Activated B cell treated with CpG ODN at 0.5 μM for 24 hours (primary cell): ENCODE data around the gene GINM1. TPM values are rescaled to one million over a fixed set of nuclear protein-coding genes. Genes with fewer than 3 reads are reported as not detected.
A peak's percentile ranks its signal among the peaks of the same experiment; 100 is the strongest.

Experiments
- ATAC-seq: fragments of 200-7000 bp; cut with Tn5 transposase; one replicate; pipeline ENCODE4 v1.10.0; 2021; ENCODE audit warnings: low read depth, mild to moderate bottlenecking, moderate library complexity
- CTCF ChIA-PET: fragments of 350-600 bp; sonication (Branson Sonifier 250); formaldehyde crosslinking; loops from one replicate; lab custom pipeline; 2021; ENCODE audit warnings: antibody characterized with exemption; lab: Charles Lee
- POLR2A ChIA-PET: fragments of 350-600 bp; sonication (Branson Sonifier 250); formaldehyde crosslinking; loops from one replicate; lab custom pipeline; 2021; ENCODE audit warnings: antibody characterized with exemption; lab: Charles Lee
- DNase-seq: peaks from one replicate; pipeline ENCODE4 v3.0.0; 2022
- H3K27ac Mint-ChIP-seq: one replicate; pipeline ENCODE4 v1.8.0; 2020; ENCODE audit warnings: mixed read lengths
- H3K27me3 Mint-ChIP-seq: one replicate; pipeline ENCODE4 v1.8.0; 2021; ENCODE audit warnings: mixed read lengths
- H3K36me3 Mint-ChIP-seq: one replicate; pipeline ENCODE4 v1.8.0; 2021; ENCODE audit warnings: low read depth, mixed read lengths
- H3K4me1 Mint-ChIP-seq: one replicate; pipeline ENCODE4 v1.8.0; 2021; ENCODE audit warnings: mixed read lengths
- H3K4me3 Mint-ChIP-seq: one replicate; pipeline ENCODE4 v1.8.0; 2020; ENCODE audit warnings: mild to moderate bottlenecking, mixed read lengths
- H3K9me3 Mint-ChIP-seq: one replicate; pipeline ENCODE4 v1.8.0; 2020; ENCODE audit warnings: mixed read lengths
- CTCF ChIP-seq: fragments of 200-600 bp; IDR thresholded peaks from one replicate; pipeline ENCODE4 v1.8.0; 2022; ENCODE audit warnings: antibody characterized with exemption, mild to moderate bottlenecking
- intact Hi-C: fragments of 100-400 bp; cut with micrococcal nuclease; formaldehyde crosslinking; loops from one replicate; pipeline ENCODE4 v1.15.1; 2024
- total RNA-seq: library from RNA; stranded (reverse); gene quantifications from 2 replicates; pipeline ENCODE4 v1.2.3, GENCODE V29; 2022

The GINM1 gene
- total RNA-seq, 1 donor from 2014 or later, result 18.0 TPM

DNA sequence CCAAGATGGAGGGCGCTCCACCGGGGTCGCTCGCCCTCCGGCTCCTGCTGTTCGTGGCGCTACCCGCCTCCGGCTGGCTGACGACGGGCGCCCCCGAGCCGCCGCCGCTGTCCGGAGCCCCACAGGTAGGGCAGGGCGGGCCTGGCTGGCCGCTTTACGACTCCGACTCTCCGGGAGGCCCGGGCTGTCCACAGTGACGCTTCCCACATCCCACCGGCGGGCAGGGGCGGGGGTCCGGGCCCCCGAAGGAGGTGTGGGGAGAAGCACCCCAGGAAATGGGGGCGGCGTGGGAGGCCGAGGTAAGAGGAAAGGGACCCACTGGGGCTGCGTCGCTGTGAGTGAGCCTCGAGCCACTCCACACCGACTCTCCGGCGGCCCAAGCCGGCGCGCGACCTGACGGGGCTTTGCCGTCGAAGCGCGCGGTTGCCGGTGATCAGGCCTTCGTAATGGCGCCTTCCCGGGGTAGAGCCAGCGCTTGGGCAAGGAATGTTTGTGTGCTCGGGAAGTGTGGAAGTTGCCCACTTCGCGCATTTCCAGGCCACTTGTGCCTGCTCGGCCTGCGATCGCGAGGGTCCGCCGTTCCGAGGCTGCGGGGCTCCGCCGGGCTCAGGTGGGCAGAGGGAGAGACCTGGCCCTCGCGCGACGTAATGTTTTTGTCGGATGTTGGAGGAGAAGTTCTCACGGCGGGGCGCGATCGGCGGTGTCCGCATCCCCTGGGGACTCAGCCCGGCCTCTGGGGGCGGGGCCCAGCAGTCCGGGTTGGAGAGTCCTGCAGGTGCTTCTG is 427 bp downstream of the GINM1 start:
- H3K27me3 Mint-ChIP-seq, result no peaks in the 10 kb centered on the region
- H3K9me3 Mint-ChIP-seq, result no peaks in the 10 kb centered on the region
- no peak for TF ChIP-seq CTCF
- CTCF ChIA-PET, result interaction anchor here (0.8 kb wide), 1 partner anchor 181 kb away, joined by 3 read pairs; no protein-coding TSS in a partner anchor
- intact Hi-C loops, result loop anchor here (1.0 to 5.0 kb wide), 8 partner anchors 20 to 1824 kb away; partner anchors contain the start of genes KATNA1, LRP11, PCMT1 and PPIL4
- peak; percentile 13 for ATAC-seq
- H3K36me3 Mint-ChIP-seq, result peaks cover 8% of the 10 kb centered on the region
- POLR2A ChIA-PET, result interaction anchor here (0.7 to 2.6 kb wide), 6 partner anchors 9 to 112 kb away, joined by 3 to 25 read pairs (median 3); partner anchors contain the start of gene PPIL4
- peak overlapping the region; percentile 81 for H3K27ac Mint-ChIP-seq
- peak overlapping the region; percentile 93 for H3K4me3 Mint-ChIP-seq
- DNase-seq, result no peak
- peaks cover 22% of the 10 kb centered on the region for H3K4me1 Mint-ChIP-seq

DNA sequence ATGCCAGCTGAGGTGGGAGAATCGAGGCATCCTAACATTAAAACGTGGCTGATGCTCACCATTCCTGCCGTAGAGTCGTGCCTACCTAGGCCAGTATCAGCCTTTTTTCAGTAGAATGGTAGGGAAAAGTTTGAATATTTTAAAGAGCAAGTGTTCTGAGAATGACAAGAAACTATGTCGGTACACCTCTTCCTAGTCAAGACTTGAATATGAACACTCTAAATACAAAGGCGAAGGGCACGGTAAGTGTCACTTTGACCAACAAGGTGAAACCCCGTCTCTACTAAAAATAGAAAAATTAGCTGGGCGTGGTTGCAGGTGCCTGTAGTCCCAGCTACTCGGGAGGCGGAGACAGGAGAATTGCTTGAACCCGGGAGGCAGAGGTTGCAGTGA is 1.0 kb downstream of the GINM1 start:
- DNase-seq (no peak), ATAC-seq (no peak)
- H3K36me3 Mint-ChIP-seq, result peaks cover 8% of the 10 kb centered on the region
- H3K27me3 Mint-ChIP-seq, result no peaks in the 10 kb centered on the region
- peaks cover 22% of the 10 kb centered on the region for H3K4me1 Mint-ChIP-seq
- ChIA-PET CTCF (no interaction called here), POLR2A (interaction anchor here (0.7 kb wide), 1 partner anchor 21 kb away, joined by 4 read pairs; the partner anchor contains the start of gene PPIL4)
- H3K27ac Mint-ChIP-seq, result peak overlapping the region; percentile 81
- intact Hi-C loops, result loop anchor here (2.0 to 5.0 kb wide), 5 partner anchors 182 to 1824 kb away; partner anchors contain the start of genes LRP11, PCMT1 and ZBTB2
- H3K9me3 Mint-ChIP-seq, result no peaks in the 10 kb centered on the region
- TF ChIP-seq CTCF, result no peak
- H3K4me3 Mint-ChIP-seq, result peak overlapping the region; percentile 93

GRCh38 chr6:149567945-149568585 is 1.9 kb downstream of the GINM1 start:
- ATAC-seq (no peak), DNase-seq (no peak)
- POLR2A ChIA-PET, result interaction anchor here (0.7 kb wide), 1 partner anchor 22 kb away, joined by 4 read pairs; the partner anchor contains the start of gene PPIL4
- H3K36me3 Mint-ChIP-seq, result peaks cover 11% of the 10 kb centered on the region
- CTCF ChIA-PET, result no interaction called here
- peak overlapping the region; percentile 93 for H3K4me3 Mint-ChIP-seq
- peak overlapping the region; percentile 81 for H3K27ac Mint-ChIP-seq
- intact Hi-C loops, result loop anchor here (2.0 to 5.0 kb wide), 5 partner anchors 181 to 1823 kb away; partner anchors contain the start of genes LRP11, PCMT1 and ZBTB2
- no peak for TF ChIP-seq CTCF
- no peaks in the 10 kb centered on the region for H3K9me3 Mint-ChIP-seq
- H3K4me1 Mint-ChIP-seq, result peaks cover 22% of the 10 kb centered on the region
- H3K27me3 Mint-ChIP-seq, result no peaks in the 10 kb centered on the region

GRCh38 chr6:149580880-149581279 is 14.7 kb downstream of the GINM1 start:
- Mint-ChIP-seq H3K27me3 (no peaks in the 10 kb centered on the region), H3K4me1 (no peaks in the 10 kb centered on the region), H3K27ac (no peak overlapping the region), H3K36me3 (peaks cover 67% of the 10 kb centered on the region), H3K9me3 (no peaks in the 10 kb centered on the region), H3K4me3 (no peak overlapping the region)
- intact Hi-C loops, result no loop called here
- ChIA-PET POLR2A (no interaction called here), CTCF (no interaction called here)
- no peak for DNase-seq
- ATAC-seq, result no peak
- no peak for TF ChIP-seq CTCF

DNA sequence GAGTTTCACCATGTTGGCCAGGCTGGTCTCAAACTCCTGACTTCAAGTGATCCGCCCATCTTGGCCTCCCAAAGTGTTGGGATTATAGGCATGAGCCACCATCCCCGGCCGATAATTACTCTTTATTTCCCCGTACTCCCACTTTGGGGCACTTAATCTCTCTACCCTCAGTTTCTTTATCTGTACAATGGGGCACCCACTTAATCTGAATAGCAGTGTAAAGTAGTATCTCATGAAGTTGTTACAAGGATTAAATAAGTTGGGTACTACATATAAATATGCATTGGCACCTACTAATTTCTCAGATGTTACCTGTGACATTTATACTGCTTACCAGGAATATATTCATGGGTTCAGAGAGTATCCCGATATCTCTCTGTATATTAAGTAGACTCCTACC is 15.2 kb downstream of the GINM1 start:
- ChIA-PET CTCF (no interaction called here), POLR2A (no interaction called here)
- Mint-ChIP-seq H3K4me1 (no peaks in the 10 kb centered on the region), H3K4me3 (no peak overlapping the region), H3K9me3 (no peaks in the 10 kb centered on the region), H3K27ac (no peak overlapping the region), H3K27me3 (no peaks in the 10 kb centered on the region), H3K36me3 (peaks cover 67% of the 10 kb centered on the region)
- DNase-seq, result no peak
- TF ChIP-seq CTCF, result no peak
- intact Hi-C loops, result no loop called here
- ATAC-seq, result no peak
